Jurkat, Clone E6-1 (cell line): ENCODE measurements around the gene ELAC2.
"Not testable (repeated sequence)": the region's sequence is repeated elsewhere in the genome, so short reads cannot be mapped to it uniquely, and the experiment has no call there.

Experiments
- DNase-seq: peaks from one replicate; pipeline ENCODE4 v3.0.0-alpha.2; 2011; ENCODE audit warnings: low read depth, low spot score
- H3K4me3 ChIP-seq: 2 replicates; pipeline ENCODE4 v1.5.1; 2011; ENCODE audit warnings: mild to moderate bottlenecking, low read length, control low read depth, moderate library complexity

ELAC2 gene

GRCh38 chr17:12994341-12995074, 23.3 kb downstream of the ELAC2 start:
- no peak for DNase-seq
- H3K4me3 ChIP-seq, result no peak overlapping the region

GRCh38 chr17:12993631-12994030, 24.2 kb downstream of the ELAC2 start:
- DNase-seq, result no peak

GRCh38 chr17:12992676-12993075, 25.2 kb downstream of the ELAC2 start:
- no peak overlapping the region for H3K4me3 ChIP-seq
- no peak for DNase-seq

More at GRCh38 chr17:12993631-12994030, 24.2 kb downstream of the ELAC2 start:
- H3K4me3 ChIP-seq, result no peak overlapping the region

GRCh38 chr17:12990926-12991325, 26.9 kb downstream of the ELAC2 start:
- DNase-seq, result no peak
- H3K4me3 ChIP-seq, result no peak overlapping the region

DNA sequence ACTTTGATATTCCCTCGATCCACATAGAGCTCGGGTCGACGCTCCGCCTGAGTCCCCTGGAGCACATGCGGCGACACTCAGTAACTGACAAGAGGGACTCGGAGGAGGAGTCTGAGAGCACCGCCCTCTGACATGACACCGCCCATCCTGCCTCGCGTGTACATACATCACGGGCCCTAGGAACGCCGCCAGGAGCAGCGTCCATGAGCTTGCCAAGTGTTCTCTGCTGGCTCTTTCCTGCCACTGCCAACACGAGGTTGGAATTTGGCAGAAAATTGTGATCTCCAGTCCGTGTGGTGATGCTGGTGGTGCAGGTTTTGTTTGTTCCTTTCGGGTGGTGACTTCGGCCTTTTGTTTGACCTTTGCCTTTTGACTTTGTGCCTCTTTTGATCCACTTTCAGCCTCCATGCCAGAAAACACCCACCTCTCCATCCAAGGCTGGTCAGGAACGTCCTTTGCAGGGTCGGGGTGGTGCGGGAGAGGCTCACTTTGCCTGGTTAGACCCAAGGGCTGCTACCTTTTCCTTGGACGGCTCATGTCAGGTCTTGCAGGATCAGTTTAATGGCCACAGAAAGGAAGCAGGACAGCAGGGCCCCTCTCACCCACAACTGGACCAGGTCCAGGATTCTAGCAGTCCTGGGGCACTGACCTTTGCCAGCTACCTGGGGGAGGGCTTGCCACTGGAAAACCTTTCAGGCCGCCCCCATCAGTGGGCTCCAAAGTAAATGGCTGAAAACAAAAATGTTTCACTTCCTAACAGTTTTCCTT, 27.6 kb downstream of the ELAC2 start:
- DNase-seq, result no peak

GRCh38 chr17:12987120-12987519, 30.7 kb downstream of the ELAC2 start:
- no peak for DNase-seq

More for the DNA sequence above, 27.6 kb downstream of the ELAC2 start:
- H3K4me3 ChIP-seq, result no peak overlapping the region

DNA sequence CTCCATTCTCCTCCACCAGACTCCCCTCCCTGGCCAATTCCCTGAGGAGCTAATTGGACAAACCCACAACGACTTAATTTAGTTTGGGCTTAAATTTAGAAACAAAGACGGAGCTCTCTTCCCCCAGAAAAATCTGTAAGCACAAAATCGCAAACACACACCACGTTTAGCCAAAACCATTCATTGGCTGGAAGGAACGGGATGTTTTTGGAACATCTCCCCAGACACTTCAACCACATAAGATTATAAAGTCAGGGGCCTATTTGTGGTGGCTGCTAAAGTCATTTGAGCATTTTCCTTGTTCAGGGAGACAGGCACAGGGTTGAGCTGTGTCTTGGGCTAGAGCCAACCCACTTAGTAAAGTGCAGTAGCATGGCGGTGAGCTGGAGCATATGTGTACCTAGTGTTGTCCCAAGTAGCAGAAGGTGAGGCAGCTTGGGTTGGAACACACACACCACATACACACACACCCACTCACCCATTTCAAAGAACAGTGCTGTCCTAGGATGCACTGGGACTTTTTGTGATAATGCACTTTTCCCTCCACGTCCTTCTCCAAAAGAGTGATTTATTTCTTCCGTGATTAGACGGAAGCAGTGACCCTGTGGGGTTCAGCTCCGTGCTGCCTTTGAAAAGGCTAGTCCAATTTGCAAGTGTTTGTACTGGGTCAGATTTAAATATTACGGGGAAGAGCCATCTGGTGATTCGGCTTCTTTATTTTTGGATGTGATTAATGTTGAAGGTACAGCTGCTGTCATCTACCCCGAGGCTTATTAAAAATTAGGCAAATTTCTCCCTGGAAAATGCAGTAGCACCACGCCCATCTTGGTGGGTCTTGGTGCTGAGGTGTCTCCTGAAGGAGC, 32.2 kb downstream of the ELAC2 start:
- H3K4me3 ChIP-seq, result no peak overlapping the region
- no peak for DNase-seq

More at GRCh38 chr17:12987120-12987519, 30.7 kb downstream of the ELAC2 start:
- no peak overlapping the region for H3K4me3 ChIP-seq

DNA sequence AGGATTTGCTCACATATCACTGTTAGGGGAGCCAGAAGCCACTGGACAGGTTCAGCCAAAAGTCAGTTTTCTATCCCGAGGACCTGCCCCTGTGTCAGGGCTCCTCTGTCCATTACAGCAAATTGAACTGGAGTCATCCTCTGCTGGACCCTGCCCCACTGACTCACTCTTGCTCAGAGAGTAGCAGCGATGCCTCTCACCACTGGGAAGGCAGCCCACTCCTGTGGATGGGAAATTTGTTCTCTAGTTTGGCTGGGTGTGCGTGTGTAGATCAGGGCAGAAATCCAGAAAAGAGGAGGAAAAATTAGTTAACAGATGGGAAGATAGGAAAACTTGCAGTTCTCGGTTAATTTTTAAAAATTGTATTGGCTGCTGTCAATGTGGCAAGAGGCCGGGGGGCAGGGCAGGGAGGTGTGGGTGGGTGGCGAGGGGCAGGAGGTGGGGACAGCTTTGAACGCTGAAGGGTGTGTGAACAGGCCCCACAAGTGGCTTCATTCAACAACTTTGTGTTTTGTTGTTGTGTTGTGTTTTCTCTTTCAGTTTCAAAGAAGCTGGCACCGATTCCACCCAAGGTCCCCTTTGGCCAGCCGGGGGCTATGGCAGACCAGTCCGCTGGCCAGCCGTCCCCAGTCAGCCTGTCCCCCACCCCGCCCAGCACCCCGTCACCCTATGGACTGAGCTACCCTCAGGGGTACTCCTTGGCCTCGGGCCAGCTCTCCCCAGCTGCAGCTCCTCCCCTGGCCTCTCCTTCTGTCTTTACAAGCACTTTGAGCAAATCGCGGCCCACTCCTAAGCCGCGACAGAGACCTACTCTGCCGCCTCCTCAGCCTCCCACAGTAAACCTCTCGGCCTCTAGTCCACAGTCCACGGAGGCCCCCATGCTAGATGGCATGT, 33.6 kb downstream of the ELAC2 start:
- DNase-seq, result no peak
- H3K4me3 ChIP-seq, result no peak overlapping the region

DNA sequence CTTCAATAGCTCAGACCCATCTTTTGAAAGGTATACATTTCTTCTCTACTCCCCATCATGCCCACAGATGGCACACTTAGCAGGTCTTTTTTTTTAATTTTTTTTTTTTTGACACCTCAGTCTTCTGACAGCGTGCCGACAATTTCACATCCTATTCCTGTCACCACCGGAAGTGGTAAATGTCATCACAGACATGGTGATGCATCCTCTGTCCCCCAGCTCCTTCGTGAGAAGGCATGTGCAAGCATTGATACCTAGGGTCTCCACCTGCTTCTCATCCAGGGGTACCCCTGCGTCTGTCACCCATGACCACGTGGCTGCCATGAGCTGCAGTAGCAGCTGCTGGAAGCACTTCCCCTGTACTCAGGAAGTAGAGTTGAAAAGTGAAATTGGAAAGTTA, 35.6 kb downstream of the ELAC2 start:
- H3K4me3 ChIP-seq, result no peak overlapping the region
- peak; percentile 65 for DNase-seq

DNA sequence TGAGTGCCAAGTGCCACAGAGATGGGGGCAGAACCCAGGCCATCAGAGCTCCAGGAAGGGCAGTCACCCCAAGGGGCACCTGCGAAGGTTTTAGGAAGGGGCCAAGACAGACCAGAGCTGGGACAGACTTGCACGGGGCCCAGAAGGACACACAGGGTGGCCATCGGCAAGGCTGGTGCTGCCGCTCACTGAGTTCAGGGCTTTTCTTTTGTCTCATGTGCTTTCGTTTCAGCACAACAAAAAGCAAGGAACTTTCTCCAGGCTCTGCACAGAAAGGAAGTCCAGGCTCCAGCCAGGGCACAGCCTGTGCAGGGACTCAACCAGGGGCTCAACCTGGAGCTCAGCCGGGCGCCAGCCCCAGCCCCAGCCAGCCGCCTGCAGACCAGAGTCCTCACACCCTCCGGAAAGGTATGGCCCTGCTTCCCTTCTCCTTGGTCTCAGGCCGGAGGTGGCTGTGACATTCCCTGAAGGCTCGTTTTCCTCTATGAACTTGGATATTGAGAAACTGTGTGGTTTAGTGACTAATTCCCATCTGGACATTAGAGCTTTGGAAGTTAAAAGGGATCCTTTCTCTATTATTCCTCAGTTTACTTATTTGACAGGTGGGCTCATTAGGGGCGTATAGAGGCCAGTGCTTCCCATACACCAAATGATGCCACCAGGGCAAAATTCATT, 37.9 kb downstream of the ELAC2 start:
- no peak overlapping the region for H3K4me3 ChIP-seq
- DNase-seq, result no peak

DNA sequence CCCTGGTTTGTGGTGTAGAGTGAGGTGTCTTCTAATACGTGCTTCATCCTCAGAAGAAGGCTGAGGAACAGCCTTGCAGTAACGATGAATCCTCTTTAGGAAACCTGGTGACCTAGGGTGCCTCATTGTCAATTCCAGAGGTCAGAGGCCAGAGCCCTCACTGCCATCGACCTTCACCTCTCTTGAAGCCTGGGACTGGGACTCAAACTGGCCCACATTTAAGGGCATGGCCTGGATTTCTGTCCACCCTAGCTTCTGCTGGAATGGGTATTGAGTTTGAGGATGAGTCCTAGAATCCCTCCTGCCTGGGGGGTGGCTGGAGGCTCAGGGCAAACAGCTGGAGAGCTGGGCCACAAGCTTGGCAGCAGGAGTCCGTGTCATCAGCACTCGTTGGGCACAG, 38.6 kb downstream of the ELAC2 start:
- no peak overlapping the region for H3K4me3 ChIP-seq
- no peak for DNase-seq

- not testable (repeated sequence) for H3K4me3 ChIP-seq, DNase-seq
Measured at GRCh38 chr17:12978787-12979186, 39.0 kb downstream of the ELAC2 start.

- no peak for DNase-seq
- no peak overlapping the region for H3K4me3 ChIP-seq
Measured at GRCh38 chr17:12977008-12977751, 40.6 kb downstream of the ELAC2 start.

GRCh38 chr17:12974005-12974531, 43.8 kb downstream of the ELAC2 start:
- no peak overlapping the region for H3K4me3 ChIP-seq
- no peak for DNase-seq

- DNase-seq, result no peak
- no peak overlapping the region for H3K4me3 ChIP-seq
Measured at GRCh38 chr17:12973496-12974004, 44.3 kb downstream of the ELAC2 start.

DNA sequence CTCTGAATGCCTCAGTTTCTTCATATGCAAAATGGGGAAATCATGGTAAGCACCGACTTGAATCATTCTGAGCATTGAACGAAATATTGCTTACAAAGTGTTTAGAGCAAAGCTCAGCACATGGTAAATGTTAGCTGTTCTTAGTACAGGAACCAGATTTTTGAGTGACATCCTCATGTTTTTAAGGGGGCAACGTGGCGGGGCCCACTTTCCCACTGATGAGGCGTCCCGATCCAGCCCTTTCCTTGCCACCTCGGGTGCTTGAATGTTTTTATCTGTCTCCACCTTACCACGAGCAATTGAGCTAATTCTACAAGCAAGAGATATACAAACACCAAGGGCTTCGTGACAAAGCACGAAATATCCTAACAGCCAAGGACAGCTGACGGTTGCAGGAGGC, 49.9 kb downstream of the ELAC2 start:
- DNase-seq, result no peak
- no peak overlapping the region for H3K4me3 ChIP-seq

DNA sequence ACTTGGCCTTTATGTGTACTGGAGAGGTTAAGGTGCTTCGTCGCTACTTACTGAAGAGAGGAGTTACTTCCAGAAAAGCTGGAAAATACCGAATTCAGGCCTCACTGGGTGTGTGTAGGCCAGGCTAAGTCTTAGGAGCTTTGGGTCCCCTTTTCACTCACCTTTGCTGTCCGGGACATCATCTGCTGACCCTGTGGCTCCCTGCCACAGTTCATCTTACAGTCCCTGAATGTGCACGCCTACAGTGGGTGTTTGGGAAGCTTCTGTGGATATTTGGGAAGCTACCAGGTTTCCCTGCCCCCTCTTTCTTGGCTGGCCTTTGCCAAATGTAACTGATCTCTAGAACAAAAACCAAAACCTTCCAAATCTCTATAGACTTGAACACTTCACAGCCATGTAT, 51.4 kb downstream of the ELAC2 start:
- no peak overlapping the region for H3K4me3 ChIP-seq
- no peak for DNase-seq
